ENCODE data around the gene RBPMS2. TPM values are rescaled to one million over a fixed set of nuclear protein-coding genes. Genes with fewer than 3 reads are reported as not detected.

Gene RBPMS2
- total and polyA plus RNA-seq, 2 donors (not counting 3 experiments of a cell fraction or from before 2014, with no cell fraction given): 2.3 to 7.8 TPM

- no peak overlapping the region for H3K4me2 ChIP-seq (ENCODE audit: insufficient read depth, low read length)
- no peak for TF ChIP-seq POLR2A (IDR thresholded peaks at IDR 0.05; ENCODE audit: low read depth, low read length)
- no peak for TF ChIP-seq FOS (IDR thresholded peaks at IDR 0.05; ENCODE audit: borderline replicate concordance, insufficient read depth, low read length)
- no peak for TF ChIP-seq JUN (IDR thresholded peaks at IDR 0.05; ENCODE audit: borderline replicate concordance, insufficient read depth, insufficient read length, low read depth)
- TF ChIP-seq GATA2 (IDR thresholded peaks at IDR 0.05; ENCODE audit: insufficient read depth, insufficient read length, low read depth, low read length): no peak
- no peak for TF ChIP-seq MYC (IDR thresholded peaks at IDR 0.05; ENCODE audit: low read depth, low read length)
- TF ChIP-seq POLR2AphosphoS5 (IDR thresholded peaks at IDR 0.05; ENCODE audit: insufficient read depth, low read depth, low read length): no peak
- no peak for TF ChIP-seq EZH2 (IDR thresholded peaks at IDR 0.05; ENCODE audit: borderline replicate concordance, low read depth, low read length, severe bottlenecking)
- no peak for TF ChIP-seq CTCF (IDR thresholded peaks at IDR 0.05; ENCODE audit: extremely low read depth in 1 of 2, insufficient read depth in 1 of 2, low read depth in 1 of 2, low read length in 2 of 2)
- TF ChIP-seq, protein P1, sequence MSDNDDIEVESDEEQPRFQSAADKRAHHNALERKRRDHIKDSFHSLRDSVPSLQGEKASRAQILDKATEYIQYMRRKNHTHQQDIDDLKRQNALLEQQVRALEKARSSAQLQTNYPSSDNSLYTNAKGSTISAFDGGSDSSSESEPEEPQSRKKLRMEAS (IDR thresholded peaks at IDR 0.05; ENCODE audit: insufficient read depth, insufficient read length): no peak
- H3K4me1 ChIP-seq (ENCODE audit: control insufficient read depth, extremely low read depth, insufficient read depth, low read length): no peaks in the 10 kb centered on the region
- H3K9me1 ChIP-seq (replicated peaks; ENCODE audit: control insufficient read depth, extremely low read depth, insufficient read depth, low read length): no peaks in the 10 kb centered on the region
- no peaks in the 10 kb centered on the region for H3K79me2 ChIP-seq (ENCODE audit: control insufficient read depth, insufficient read depth, low read length)
- FAIRE-seq (no peak), DNase-seq (ENCODE audit: low read depth, low spot score) (no peak)
- ChIA-PET CTCF (interaction anchor here (1.4 to 1.7 kb wide), 3 partner anchors 13 to 62 kb away, joined by 4 read pairs; no protein-coding TSS in a partner anchor), POLR2A (no interaction called here)
- intact Hi-C loops (cut with micrococcal nuclease) (no loop called here), dilution Hi-C loops (cut with MboI; ENCODE audit: extremely low pct_ligation_motif_present, low sequenced_read_pairs) (no loop called here)
- no peak overlapping the region for H3K27ac ChIP-seq (ENCODE audit: insufficient read depth, low read depth, low read length)
- no peaks in the 10 kb centered on the region for H4K20me1 ChIP-seq (replicated peaks; ENCODE audit: control insufficient read depth, extremely low read depth, insufficient read depth, low read length)
- H3K4me3 ChIP-seq (replicated peaks in 1 of 3; ENCODE audit: insufficient read depth in 1 of 3, low read depth in 1 of 3, low read length in 3 of 3): no peak overlapping the region
- no peaks in the 10 kb centered on the region for H3K36me3 ChIP-seq (ENCODE audit: control insufficient read depth in 2 of 2, extremely low read depth in 1 of 2, insufficient read depth in 2 of 2, low read length in 2 of 2)
- no peaks in the 10 kb centered on the region for H3K27me3 ChIP-seq (ENCODE audit: control insufficient read depth in 2 of 2, insufficient read depth in 2 of 2, low read length in 2 of 2)
- no peak overlapping the region for H3K9ac ChIP-seq (replicated peaks; ENCODE audit: extremely low read depth, insufficient read depth, low read length)
- no TSS peak for BruUV-seq (replicated peaks)
- H2AFZ ChIP-seq (ENCODE audit: low read depth, low read length): no peak overlapping the region
- H3K9me3 ChIP-seq (replicated peaks; ENCODE audit: control insufficient read depth, insufficient read depth, low read length): no peaks in the 10 kb centered on the region
Measured at GRCh38 chr15:64747578-64747977, 27.8 kb downstream of the RBPMS2 start.

Data from endothelial cell of umbilical vein (primary cell).